Adipocyte (in vitro differentiated cells): ENCODE data around the gene METTL8.

Experiments used
- DNase-seq: peaks from one replicate; pipeline ENCODE4 v3.0.0-alpha.2; 2015; ENCODE audit warnings: low read depth
- H3K27me3 ChIP-seq: replicated peaks from 2 replicates; pipeline ENCODE4 v1.7.0; 2013; ENCODE audit warnings: mild to moderate bottlenecking, low read length, moderate library complexity; ENCODE audit not compliant: control insufficient read depth, insufficient read depth
- H3K36me3 ChIP-seq: 2 replicates; pipeline ENCODE4 v1.7.0; 2013; ENCODE audit warnings: low read length, mild to moderate bottlenecking, moderate library complexity; ENCODE audit not compliant: control insufficient read depth, insufficient read depth, severe bottlenecking
- H3K4me1 ChIP-seq: 2 replicates; pipeline ENCODE4 v1.7.0; 2013; ENCODE audit warnings: mild to moderate bottlenecking, low read length, moderate library complexity; ENCODE audit not compliant: control insufficient read depth, insufficient read depth
- H3K4me3 ChIP-seq: 2 replicates; pipeline ENCODE4 v1.7.0; 2013; ENCODE audit warnings: mild to moderate bottlenecking, low read length, moderate library complexity
- H3K9ac ChIP-seq: 2 replicates; pipeline ENCODE4 v1.7.0; 2013; ENCODE audit warnings: mild to moderate bottlenecking, low read length, moderate library complexity
- H3K9me3 ChIP-seq: 2 replicates; pipeline ENCODE4 v1.7.0; 2013; ENCODE audit warnings: mild to moderate bottlenecking, low read length, moderate library complexity; ENCODE audit not compliant: control insufficient read depth

METTL8 gene, protein sequence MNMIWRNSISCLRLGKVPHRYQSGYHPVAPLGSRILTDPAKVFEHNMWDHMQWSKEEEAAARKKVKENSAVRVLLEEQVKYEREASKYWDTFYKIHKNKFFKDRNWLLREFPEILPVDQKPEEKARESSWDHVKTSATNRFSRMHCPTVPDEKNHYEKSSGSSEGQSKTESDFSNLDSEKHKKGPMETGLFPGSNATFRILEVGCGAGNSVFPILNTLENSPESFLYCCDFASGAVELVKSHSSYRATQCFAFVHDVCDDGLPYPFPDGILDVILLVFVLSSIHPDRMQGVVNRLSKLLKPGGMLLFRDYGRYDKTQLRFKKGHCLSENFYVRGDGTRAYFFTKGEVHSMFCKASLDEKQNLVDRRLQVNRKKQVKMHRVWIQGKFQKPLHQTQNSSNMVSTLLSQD

DNA sequence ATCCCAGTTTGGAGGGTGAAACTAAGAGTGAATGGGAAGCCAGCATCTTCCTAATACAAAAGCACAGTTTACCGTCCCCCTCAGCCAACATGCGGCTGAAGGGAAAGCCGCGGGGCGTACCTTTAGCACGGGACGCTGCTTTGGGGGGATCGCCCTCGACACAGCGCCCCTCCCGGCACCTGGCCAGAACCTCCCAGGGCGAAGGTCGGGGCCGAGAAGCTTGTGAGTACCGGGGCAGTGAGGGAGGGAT is at the start of gene METTL8:
Gene METTL8, minus strand, starts transcription at position 228 of the 250 bp plus-strand sequence. CDS start 41,805 bp downstream, outside the sequence.
- Histone ChIP-seq H3K4me3 (peak within 1 kb of the TSS; percentile 93), H3K4me1 (peaks cover 17% of the 10 kb centered on the region), H3K9ac (peak within 1 kb of the TSS; percentile 98), H3K27me3 (no peaks in the 10 kb centered on the region), H3K9me3 (peaks cover 8% of the 10 kb centered on the region), H3K36me3 (peaks cover 25% of the 10 kb centered on the region)
- no peak for DNase-seq

DNA sequence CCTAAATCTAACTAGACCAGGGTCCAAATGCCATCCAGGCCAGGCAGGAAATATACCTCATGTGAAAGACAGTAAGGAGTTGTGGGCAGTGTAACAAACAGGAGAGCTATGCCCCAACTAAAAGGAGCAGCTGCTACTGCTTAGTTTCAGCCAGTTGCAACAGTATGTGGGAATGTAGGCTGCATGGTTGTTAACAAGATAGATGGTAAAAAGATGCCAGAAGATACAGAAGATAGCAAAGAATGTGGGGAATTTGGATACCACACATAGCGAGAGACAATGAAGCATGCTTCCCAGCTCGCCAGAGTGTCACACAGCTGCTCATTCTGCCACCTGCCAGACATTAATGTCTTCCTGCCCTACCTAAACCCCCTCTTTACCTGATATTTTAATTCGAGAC is 49.1 kb upstream of the METTL8 start:
- H3K9me3 ChIP-seq: no peaks in the 10 kb centered on the region
- DNase-seq: peak; percentile 13
- H3K4me1 ChIP-seq: peaks cover 5% of the 10 kb centered on the region
- H3K9ac ChIP-seq: no peak overlapping the region
- H3K27me3 ChIP-seq: no peaks in the 10 kb centered on the region
- H3K4me3 ChIP-seq: no peak overlapping the region
- H3K36me3 ChIP-seq: peaks cover 42% of the 10 kb centered on the region

DNA sequence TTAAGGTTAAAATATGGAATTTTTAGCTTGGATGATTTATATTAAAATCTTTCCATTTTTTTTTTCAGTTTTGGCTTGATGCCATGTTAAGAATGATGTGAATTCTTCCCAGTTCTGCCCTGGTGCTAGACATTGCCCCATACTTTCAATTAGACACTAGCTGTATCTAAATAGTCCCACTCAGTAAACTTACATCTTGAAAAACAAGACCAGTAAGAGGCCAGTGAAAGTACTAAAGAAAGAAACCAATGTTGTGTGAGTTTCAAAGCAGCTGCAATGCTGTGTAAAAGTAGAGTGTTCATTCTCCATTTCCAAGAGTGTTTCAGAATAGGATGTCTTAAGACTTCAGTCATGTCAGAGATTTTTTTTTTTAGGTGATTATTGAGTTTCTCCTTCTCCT is 48.5 kb upstream of the METTL8 start:
- DNase-seq: peak; percentile 37
- Histone ChIP-seq H3K4me1 (peaks cover 5% of the 10 kb centered on the region), H3K4me3 (no peak overlapping the region), H3K9me3 (no peaks in the 10 kb centered on the region), H3K36me3 (peaks cover 44% of the 10 kb centered on the region), H3K27me3 (no peaks in the 10 kb centered on the region), H3K9ac (no peak overlapping the region)

DNA sequence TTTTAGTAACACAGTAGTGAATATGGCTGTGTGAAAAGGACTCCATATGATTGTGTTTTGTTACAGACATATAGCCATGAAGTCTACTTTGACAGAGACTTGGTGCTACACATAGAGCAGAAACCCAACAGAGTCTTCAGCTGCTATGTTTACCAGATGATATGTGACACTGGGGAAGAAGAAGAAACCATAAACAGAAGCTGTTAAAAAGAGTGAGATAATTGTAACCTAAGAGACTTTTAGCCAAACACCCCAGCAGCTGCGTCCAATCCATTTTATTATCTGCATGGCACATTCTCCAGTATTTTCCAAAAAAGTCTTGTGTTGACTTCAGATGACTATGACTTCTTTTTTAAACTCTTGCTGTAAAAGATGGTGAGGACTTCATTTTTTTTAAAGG is 47.1 kb upstream of the METTL8 start:
- H3K9me3 ChIP-seq: no peaks in the 10 kb centered on the region
- no peak for DNase-seq
- H3K4me1 ChIP-seq: peaks cover 5% of the 10 kb centered on the region
- no peak overlapping the region for H3K9ac ChIP-seq
- no peaks in the 10 kb centered on the region for H3K27me3 ChIP-seq
- H3K4me3 ChIP-seq: no peak overlapping the region
- H3K36me3 ChIP-seq: peaks cover 54% of the 10 kb centered on the region

DNA sequence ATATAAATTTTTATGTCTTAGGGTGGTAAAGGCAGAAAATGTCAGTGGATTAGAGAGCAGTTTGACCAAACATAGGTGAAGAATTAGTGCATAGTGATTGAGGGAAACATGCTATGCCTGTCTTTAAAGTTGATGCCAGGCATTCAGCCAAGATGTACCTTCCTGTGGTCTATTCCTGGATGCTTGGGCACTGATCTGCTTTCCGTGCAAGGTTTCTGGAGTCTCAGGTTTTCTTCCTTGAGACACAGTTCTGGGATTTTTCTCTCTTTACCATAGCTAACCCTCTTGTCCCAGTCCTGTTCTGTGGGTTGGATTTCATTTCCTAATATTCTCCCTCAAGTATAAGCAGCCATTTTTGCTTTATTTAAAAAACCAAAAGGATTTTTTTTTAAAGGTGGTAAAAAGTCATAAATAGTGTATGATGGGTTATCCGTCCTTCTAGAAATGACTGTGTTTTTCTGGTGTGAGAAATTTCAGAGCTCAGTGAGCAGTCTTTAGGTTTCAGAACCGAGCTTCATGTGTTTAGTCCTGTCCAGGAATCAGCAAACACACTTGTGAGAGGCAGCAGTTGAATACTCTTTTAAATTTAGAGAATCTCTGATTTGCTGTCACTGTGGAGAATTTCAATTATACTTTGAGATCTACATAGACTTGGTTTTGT is 45.5 kb upstream of the METTL8 start:
- Histone ChIP-seq H3K4me1 (peaks cover 5% of the 10 kb centered on the region), H3K4me3 (no peak overlapping the region), H3K27me3 (no peaks in the 10 kb centered on the region), H3K9me3 (no peaks in the 10 kb centered on the region), H3K9ac (no peak overlapping the region), H3K36me3 (peaks cover 55% of the 10 kb centered on the region)
- no peak for DNase-seq

DNA sequence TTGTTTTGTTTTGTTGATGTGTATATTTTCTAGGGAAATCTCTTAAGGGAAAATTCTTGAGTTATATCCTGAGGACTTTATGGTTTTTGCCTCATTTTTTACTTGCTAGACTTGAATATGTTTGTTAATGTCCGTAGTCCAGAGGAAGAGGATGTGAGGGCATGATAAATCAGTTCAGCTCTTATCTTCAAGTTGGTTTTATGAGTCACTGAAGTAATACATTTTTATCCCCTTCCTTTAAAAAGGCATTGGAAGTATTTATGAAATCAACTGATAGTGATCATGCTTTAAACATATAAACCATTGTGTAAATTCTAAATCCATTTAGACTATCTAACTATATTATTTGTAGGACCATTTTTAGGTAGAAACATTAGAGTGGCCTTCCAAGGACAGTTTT is 44.6 kb upstream of the METTL8 start:
- Histone ChIP-seq H3K9ac (no peak overlapping the region), H3K36me3 (peaks cover 64% of the 10 kb centered on the region), H3K9me3 (no peaks in the 10 kb centered on the region), H3K4me1 (peaks cover 5% of the 10 kb centered on the region), H3K27me3 (no peaks in the 10 kb centered on the region), H3K4me3 (no peak overlapping the region)
- peak; percentile 16 for DNase-seq

DNA sequence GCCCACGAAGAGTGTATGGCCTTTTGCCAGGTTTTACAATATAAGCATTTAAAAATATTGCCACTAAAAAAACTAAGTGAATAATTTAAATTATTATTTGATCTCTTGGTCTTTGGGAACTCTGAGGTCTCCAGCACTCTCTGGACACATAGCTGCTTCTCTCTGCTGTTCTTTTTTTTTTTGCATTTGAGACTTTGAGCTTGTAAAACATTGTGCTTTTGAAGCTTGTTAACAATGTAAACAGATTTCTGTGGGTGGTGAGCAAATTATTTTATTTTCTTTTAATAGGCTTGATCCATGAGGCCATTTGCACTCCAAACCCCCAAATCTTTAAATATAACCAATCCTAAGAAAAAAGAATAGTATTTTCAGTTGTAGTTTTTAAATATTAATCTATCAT is 42.2 kb upstream of the METTL8 start:
- no peak overlapping the region for H3K9ac ChIP-seq
- H3K9me3 ChIP-seq: no peaks in the 10 kb centered on the region
- DNase-seq: no peak
- no peaks in the 10 kb centered on the region for H3K27me3 ChIP-seq
- peaks cover 75% of the 10 kb centered on the region for H3K36me3 ChIP-seq
- no peaks in the 10 kb centered on the region for H3K4me1 ChIP-seq
- no peak overlapping the region for H3K4me3 ChIP-seq

DNA sequence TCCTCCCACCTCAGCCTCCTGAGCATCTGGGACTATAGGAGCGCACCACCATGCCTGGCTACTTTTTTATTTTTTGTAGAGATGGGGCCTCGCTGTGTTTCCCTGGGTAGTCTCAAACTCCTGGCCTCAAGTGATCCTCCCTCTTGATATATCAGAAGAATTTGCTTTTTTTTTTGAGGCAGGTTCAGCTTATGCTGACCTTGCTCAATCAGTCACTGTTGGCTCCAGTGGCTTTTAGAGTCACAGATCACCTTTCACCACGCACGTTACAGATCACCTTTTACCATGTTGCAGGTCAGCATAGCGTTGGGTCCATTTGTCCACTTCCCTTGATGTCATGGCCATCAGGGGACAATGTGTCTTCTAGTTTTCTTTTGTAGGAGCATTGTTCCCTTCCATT is 36.3 kb upstream of the METTL8 start:
- H3K9me3 ChIP-seq: no peaks in the 10 kb centered on the region
- no peak for DNase-seq
- no peak overlapping the region for H3K4me3 ChIP-seq
- no peaks in the 10 kb centered on the region for H3K4me1 ChIP-seq
- H3K36me3 ChIP-seq: peaks cover 64% of the 10 kb centered on the region
- no peak overlapping the region for H3K9ac ChIP-seq
- H3K27me3 ChIP-seq: no peaks in the 10 kb centered on the region

DNA sequence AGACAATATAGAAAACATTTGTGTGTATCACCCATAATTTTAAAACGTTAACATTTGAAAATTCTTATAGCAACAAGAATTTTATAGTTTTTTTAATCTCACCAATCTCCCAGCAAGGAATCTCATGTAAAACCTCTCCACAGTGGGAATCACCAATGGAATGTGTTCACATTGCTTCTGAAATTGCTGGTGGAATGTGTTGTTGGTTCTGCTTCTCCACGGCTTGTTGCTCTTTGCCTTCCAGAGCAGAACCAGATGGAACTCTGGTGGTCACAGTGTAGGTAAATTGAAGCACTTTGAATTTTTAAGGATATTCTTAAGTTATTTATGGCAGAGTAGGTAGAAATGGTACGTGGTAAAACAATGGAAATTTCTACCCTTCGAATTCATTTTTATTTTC is 35.4 kb upstream of the METTL8 start:
- peak; percentile 50 for DNase-seq
- H3K4me1 ChIP-seq: no peaks in the 10 kb centered on the region
- H3K36me3 ChIP-seq: peaks cover 54% of the 10 kb centered on the region

DNA sequence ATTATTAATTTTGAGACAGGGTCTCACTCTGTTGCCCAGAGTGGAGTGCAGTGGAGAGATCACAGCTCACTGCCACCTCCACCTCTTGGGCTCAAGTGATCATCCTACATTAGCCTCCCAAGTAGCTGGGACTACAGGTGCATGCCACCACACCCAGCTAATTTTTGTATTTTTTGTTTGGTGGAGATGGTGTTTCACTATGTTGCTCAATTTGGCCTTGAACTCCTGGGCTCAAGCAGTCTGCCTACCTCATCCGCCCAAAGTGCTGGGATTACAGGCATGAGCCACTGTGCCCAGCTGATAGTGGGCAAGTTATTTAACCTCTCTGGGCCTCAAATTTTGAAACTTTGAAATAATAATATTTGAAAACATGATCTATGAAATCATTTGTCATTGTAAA is 26.7 kb upstream of the METTL8 start:
- Histone ChIP-seq H3K4me1 (no peaks in the 10 kb centered on the region), H3K36me3 (peaks cover 45% of the 10 kb centered on the region), H3K4me3 (no peak overlapping the region), H3K27me3 (no peaks in the 10 kb centered on the region), H3K9me3 (peaks cover 3% of the 10 kb centered on the region), H3K9ac (no peak overlapping the region)
- no peak for DNase-seq

More for the DNA sequence above, 35.4 kb upstream of the METTL8 start:
- Histone ChIP-seq H3K9ac (no peak overlapping the region), H3K4me3 (no peak overlapping the region), H3K9me3 (no peaks in the 10 kb centered on the region), H3K27me3 (no peaks in the 10 kb centered on the region)

DNA sequence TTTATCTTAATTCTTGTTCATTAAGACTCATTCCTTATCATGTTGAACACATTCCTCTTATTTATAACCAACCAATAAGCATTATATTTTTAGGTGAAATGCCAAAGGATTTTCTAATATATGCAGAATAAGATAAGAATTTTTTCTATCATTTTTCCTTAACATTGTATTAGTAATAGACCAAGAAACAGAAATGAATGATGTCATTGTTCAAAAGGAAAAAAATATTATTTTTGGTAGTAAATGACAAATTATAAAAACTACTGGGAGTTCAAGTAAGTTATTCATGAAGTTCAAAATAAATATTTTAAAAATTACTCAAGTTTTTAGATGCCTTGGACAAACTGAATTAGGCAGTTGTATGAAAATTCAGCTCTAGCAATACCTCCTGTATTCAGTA is 25.7 kb upstream of the METTL8 start:
- no peak overlapping the region for H3K9ac ChIP-seq
- H3K9me3 ChIP-seq: peaks cover 3% of the 10 kb centered on the region
- H3K27me3 ChIP-seq: no peaks in the 10 kb centered on the region
- H3K4me3 ChIP-seq: no peak overlapping the region
- DNase-seq: no peak
- no peaks in the 10 kb centered on the region for H3K4me1 ChIP-seq
- H3K36me3 ChIP-seq: peaks cover 50% of the 10 kb centered on the region
